ENCODE results near the gene PTGER3.
A peak's percentile ranks its signal among the peaks of the same experiment; 100 is the strongest.

The PTGER3 gene

DNA sequence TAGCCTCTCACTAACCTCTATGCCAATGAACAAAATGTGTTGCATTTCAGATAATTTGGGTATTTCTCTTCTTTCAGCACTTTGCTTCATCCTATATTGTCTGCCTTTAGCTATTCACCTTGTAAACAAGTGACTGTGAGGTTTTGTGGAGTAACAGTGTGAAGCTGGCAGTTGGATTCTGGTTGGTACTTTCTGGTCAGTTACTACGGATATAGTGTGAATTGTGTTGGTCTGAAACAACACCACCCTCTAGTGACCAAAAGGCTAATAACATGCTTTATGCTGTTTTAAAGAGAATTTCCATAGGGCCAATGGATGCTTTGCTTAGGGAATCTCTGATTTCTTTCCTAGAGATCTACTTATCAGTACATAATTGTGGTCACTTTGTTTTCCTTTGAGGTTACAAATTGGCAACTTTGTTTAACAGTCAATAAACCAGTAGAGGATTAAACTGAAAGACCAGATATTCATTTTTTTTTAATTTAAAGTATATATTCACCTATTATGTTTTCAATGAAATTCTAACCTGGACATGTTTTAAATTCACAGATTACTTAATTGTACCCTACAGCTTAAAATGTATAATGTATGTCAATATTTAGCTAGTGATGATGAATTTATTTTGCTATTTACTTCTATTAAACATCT is 2.5 kb upstream of the PTGER3 start:
- FAIRE-seq: peak; percentile 96

- FAIRE-seq: no peak
Measured at GRCh38 chr1:71046891-71047634, 553 bp downstream of the PTGER3 start.

DNA sequence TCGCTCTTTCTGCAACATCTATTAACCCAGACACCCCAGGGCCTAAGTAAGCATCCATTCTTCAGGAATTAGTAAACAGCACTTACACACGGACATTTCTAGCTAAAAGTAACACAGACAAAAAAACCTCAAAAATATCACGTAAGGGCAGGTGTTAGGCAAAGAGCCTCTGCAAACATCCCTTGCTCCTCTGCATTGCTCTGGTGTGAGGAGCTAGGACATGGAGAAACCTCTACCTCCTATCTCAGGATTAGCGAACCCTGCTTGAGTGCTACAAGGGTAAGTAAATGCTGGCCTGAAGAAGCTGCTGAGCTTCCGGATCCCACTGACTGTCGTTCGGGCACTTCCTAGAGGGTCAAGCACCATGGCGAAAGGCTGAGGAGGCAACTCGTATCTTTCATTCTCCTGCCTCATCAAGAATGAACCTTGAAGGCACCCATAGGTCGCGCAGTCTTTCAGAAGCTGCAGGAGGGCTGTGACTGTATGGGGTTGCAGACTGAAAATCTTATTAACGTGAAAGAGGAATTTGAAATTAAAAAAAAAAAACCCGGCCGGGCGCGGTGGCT is 2.1 kb downstream of the PTGER3 start:
- no peak for FAIRE-seq

GRCh38 chr1:71044833-71045232 is 2.8 kb downstream of the PTGER3 start:
- no peak for FAIRE-seq

GRCh38 chr1:71043065-71043464 is 4.6 kb downstream of the PTGER3 start:
- no peak for FAIRE-seq

- no peak for FAIRE-seq
Measured at GRCh38 chr1:71041806-71042205, 5.8 kb downstream of the PTGER3 start.

- no peak for FAIRE-seq
Measured at GRCh38 chr1:71039661-71040262, 7.9 kb downstream of the PTGER3 start.

- FAIRE-seq: no peak
Measured at GRCh38 chr1:71038942-71039341, 8.7 kb downstream of the PTGER3 start.

DNA sequence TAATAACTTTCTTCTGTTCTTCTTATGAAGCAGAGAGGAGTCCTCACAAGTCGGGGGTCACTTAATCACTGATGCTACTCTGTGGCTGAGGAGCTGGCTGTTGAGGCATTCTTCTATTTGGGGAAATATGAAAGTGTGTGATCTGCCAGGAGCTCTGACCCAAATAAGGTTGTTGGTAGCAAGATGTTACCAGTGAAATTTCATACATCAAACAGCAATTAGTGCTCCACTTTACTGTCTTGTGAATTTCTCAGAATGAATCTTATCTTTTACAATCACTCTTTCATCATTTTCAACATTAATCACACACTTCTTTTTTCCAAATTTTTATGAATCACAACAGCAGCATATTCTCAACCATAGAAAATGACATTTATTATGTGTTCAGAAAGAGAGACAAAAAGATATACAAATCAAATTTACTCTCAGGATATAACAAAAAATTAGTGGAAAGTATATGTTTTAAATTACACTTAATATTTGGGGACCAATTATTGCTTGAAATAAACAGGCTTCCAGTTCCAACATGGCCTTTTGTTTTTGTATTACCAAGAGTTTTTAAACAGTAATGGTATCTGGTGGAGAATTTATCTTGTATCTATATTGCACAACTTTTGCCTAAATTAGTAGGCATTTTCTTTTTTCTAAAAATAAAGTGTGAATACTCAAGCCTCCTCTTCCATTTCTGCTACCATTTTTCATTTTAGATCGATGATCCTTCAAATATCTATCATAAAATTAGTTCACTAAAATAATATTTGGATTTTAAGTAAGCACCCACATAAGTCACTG is 9.6 kb downstream of the PTGER3 start:
- FAIRE-seq: no peak

GRCh38 chr1:71037066-71037465 is 10.6 kb downstream of the PTGER3 start:
- FAIRE-seq: no peak

DNA sequence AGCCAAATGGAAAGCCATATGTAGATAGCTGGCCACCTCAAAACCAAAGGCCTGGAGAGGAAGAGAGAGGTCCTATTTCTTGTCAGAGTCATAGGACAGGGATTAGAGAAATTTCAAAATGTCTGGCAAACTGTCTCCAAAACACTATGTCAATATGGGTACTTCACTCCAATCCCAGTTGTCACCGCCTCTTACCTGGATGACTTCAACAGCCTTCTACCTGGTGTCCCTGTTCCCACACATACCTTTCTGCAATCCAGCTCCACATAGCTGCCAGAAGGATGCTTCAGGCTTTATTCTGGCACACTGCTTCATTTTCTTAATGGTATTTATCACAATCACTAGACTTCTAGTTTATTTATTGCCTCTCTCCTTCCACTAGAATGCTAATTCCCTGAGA is 14.5 kb downstream of the PTGER3 start:
- FAIRE-seq: no peak

DNA sequence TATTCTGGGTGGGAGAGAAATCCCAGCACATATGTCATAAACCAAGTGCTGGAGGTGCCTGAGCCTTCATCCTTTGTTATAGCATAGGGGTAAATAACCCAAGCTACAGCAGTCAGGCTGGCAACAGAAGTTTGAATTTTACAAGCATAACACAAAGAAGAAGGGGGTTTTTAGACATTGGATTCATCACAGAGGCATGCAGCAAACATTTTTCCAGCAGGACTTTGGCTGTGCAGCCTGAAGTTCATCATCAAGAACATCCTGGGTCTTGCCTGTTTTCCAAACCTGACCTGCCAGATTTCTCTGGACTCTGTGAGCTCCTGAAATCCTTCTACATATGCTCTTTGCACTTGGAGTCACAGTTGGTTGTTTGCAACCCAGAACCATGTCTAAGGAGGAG is 16.2 kb downstream of the PTGER3 start:
- FAIRE-seq: no peak

DNA sequence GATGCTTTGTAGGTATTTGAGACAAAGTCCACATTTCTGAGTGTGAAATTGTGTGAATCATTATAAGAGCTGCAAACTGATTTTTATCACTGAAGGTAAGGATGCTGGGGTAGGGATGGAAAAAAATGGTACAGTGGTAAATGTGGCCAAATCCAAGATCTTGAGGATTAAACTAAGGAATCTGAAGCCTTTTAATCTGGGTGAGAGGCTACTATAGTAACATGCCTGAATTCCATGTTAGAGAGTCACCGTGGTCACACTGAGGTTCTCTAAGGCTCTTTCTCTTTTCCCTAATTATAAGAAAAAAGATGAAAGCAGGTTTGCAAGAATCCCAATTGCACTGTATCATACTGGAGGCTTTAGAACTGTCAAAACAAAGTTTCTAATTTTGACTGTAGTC is 17.6 kb downstream of the PTGER3 start:
- FAIRE-seq: no peak

- no peak for FAIRE-seq
Measured at GRCh38 chr1:71028981-71029380, 18.6 kb downstream of the PTGER3 start.

GRCh38 chr1:71027991-71028390 is 19.6 kb downstream of the PTGER3 start:
- no peak for FAIRE-seq

- no peak for FAIRE-seq
Measured at GRCh38 chr1:71026093-71026492, 21.5 kb downstream of the PTGER3 start.

GRCh38 chr1:71023515-71023914 is 24.1 kb downstream of the PTGER3 start:
- FAIRE-seq: no peak

- FAIRE-seq: no peak
Measured at GRCh38 chr1:71019233-71019969, 28.2 kb downstream of the PTGER3 start.

- FAIRE-seq: no peak
Measured at GRCh38 chr1:71018791-71019190, 28.8 kb downstream of the PTGER3 start.

GRCh38 chr1:71015745-71016144 is 31.9 kb downstream of the PTGER3 start:
- no peak for FAIRE-seq

- no peak for FAIRE-seq
Measured at GRCh38 chr1:71014178-71014579, 33.4 kb downstream of the PTGER3 start.

- FAIRE-seq: no peak
Measured at GRCh38 chr1:71002709-71003475, 44.7 kb downstream of the PTGER3 start.
